Hematopoietic multipotent progenitor cell treated with erythropoietin and hydrocortisone succinate and interleukin-3 and kit ligand, for 8 days (in vitro differentiated cells): ENCODE measurements around the gene IGF2BP2.
A peak's percentile ranks its signal among the peaks of the same experiment; 100 is the strongest.

Experiments used
- DNase-seq: peaks from one replicate; pipeline ENCODE4 v3.0.0-alpha.2; 2015

The IGF2BP2 gene

GRCh38 chr3:185764163-185764979 is 60.5 kb downstream of the IGF2BP2 start:
- DNase-seq = no peak

- DNase-seq = no peak
Measured at GRCh38 chr3:185763347-185764005, 61.4 kb downstream of the IGF2BP2 start.

GRCh38 chr3:185760550-185760949 is 64.3 kb downstream of the IGF2BP2 start:
- no peak for DNase-seq

- DNase-seq = no peak
Measured at GRCh38 chr3:185760088-185760487, 64.8 kb downstream of the IGF2BP2 start.

- DNase-seq = no peak
Measured at GRCh38 chr3:185759512-185759911, 65.3 kb downstream of the IGF2BP2 start.

- no peak for DNase-seq
Measured at GRCh38 chr3:185758912-185759311, 65.9 kb downstream of the IGF2BP2 start.

GRCh38 chr3:185757176-185757575 is 67.7 kb downstream of the IGF2BP2 start:
- no peak for DNase-seq

- no peak for DNase-seq
Measured at GRCh38 chr3:185756477-185756876, 68.4 kb downstream of the IGF2BP2 start.

GRCh38 chr3:185754920-185755319 is 69.9 kb downstream of the IGF2BP2 start:
- DNase-seq = no peak

- DNase-seq = peak; percentile 29
Measured at GRCh38 chr3:185753354-185753753, 71.5 kb downstream of the IGF2BP2 start.

- no peak for DNase-seq
Measured at GRCh38 chr3:185750702-185751101, 74.1 kb downstream of the IGF2BP2 start.

GRCh38 chr3:185750015-185750414 is 74.8 kb downstream of the IGF2BP2 start:
- no peak for DNase-seq

- DNase-seq = no peak
Measured at GRCh38 chr3:185746470-185746869, 78.4 kb downstream of the IGF2BP2 start.

- DNase-seq = peak; percentile 27
Measured at GRCh38 chr3:185744997-185745843, 79.6 kb downstream of the IGF2BP2 start.

- no peak for DNase-seq
Measured at GRCh38 chr3:185741586-185741985, 83.3 kb downstream of the IGF2BP2 start.

GRCh38 chr3:185740133-185740532 is 84.7 kb downstream of the IGF2BP2 start:
- DNase-seq = no peak

- DNase-seq = no peak
Measured at GRCh38 chr3:185739264-185739701, 85.6 kb downstream of the IGF2BP2 start.

GRCh38 chr3:185737740-185738680 is 86.8 kb downstream of the IGF2BP2 start:
- no peak for DNase-seq

- DNase-seq = no peak
Measured at GRCh38 chr3:185737020-185737419, 87.8 kb downstream of the IGF2BP2 start.

GRCh38 chr3:185734725-185735096 is 90.1 kb downstream of the IGF2BP2 start:
- peak; percentile 79 for DNase-seq

- DNase-seq = peak; percentile 86
Measured at GRCh38 chr3:185733980-185734724, 90.7 kb downstream of the IGF2BP2 start.
